Left hindlimb (tissue), 1 donor: ENCODE data around the gene TDRD10.

Source experiments
- DNase-seq: peaks from one replicate; pipeline ENCODE4 v3.0.0-alpha.2; 2018

The TDRD10 gene

GRCh38 chr1:154502066-154502743 is at the start of gene TDRD10, which contains the start of gene SHE:
TDRD10 (plus strand) TSS chr1:154502219; CDS start chr1:154506904, 4,685 bp downstream.
SHE (minus strand) TSS chr1:154502412; CDS start chr1:154502026, 386 bp downstream.
- DNase-seq = no peak

GRCh38 chr1:154453161-154453560 is 48.9 kb upstream of the TDRD10 start:
- DNase-seq = no peak

GRCh38 chr1:154453574-154454352 is 48.3 kb upstream of the TDRD10 start:
- DNase-seq = no peak

- no peak for DNase-seq
Measured at GRCh38 chr1:154454386-154455120, 47.5 kb upstream of the TDRD10 start.

- DNase-seq = no peak
Measured at GRCh38 chr1:154456631-154457030, 45.4 kb upstream of the TDRD10 start.

GRCh38 chr1:154459080-154459479 is 42.9 kb upstream of the TDRD10 start:
- DNase-seq = no peak

GRCh38 chr1:154460695-154461260 is 41.2 kb upstream of the TDRD10 start:
- DNase-seq = no peak

- no peak for DNase-seq
Measured at GRCh38 chr1:154463512-154463990, 38.5 kb upstream of the TDRD10 start.

- DNase-seq = no peak
Measured at GRCh38 chr1:154465621-154466195, 36.3 kb upstream of the TDRD10 start.

GRCh38 chr1:154466206-154466605 is 35.8 kb upstream of the TDRD10 start:
- DNase-seq = no peak

GRCh38 chr1:154466921-154467417 is 35.0 kb upstream of the TDRD10 start:
- DNase-seq = no peak

- no peak for DNase-seq
Measured at GRCh38 chr1:154467434-154468102, 34.5 kb upstream of the TDRD10 start.

GRCh38 chr1:154468535-154469250 is 33.3 kb upstream of the TDRD10 start:
- no peak for DNase-seq

GRCh38 chr1:154469844-154470560 is 32.0 kb upstream of the TDRD10 start:
- DNase-seq = no peak

- DNase-seq = no peak
Measured at GRCh38 chr1:154471304-154471703, 30.7 kb upstream of the TDRD10 start.

GRCh38 chr1:154474802-154475201 is 27.2 kb upstream of the TDRD10 start:
- DNase-seq = peak; percentile 47

GRCh38 chr1:154476791-154477190 is 25.2 kb upstream of the TDRD10 start:
- no peak for DNase-seq

GRCh38 chr1:154478013-154478412 is 24.0 kb upstream of the TDRD10 start:
- DNase-seq = no peak

- DNase-seq = no peak
Measured at GRCh38 chr1:154478639-154479038, 23.4 kb upstream of the TDRD10 start.

GRCh38 chr1:154479764-154480421 is 22.1 kb upstream of the TDRD10 start:
- peak; percentile 75 for DNase-seq
